ENCODE results near the gene ADAMTS12. TPM values are rescaled to one million over a fixed set of nuclear protein-coding genes. Genes with fewer than 3 reads are reported as not detected.

ADAMTS12 gene
- total and polyA plus RNA-seq, 2 of the 8 experiments (the other 6 are each of a cell fraction or from before 2014, with no cell fraction given) = 6.4 to 12.8 TPM

- Histone ChIP-seq H3K18ac (ENCODE audit: extremely low read depth, low read length) (no peak overlapping the region), H3K4me3 (ENCODE audit: extremely low read depth in 1 of 4, insufficient read depth in 2 of 4, low read depth in 3 of 4, low read length in 4 of 4) (0 out of 8 replicates have a peak overlapping the region, but pooled peaks of 1 of the 4 experiments have one; percentile 2), H3K14ac (ENCODE audit: insufficient read length) (no peak overlapping the region), H2AK5ac (ENCODE audit: low read depth, low read length) (no peak overlapping the region), H4K20me1 (replicated peaks in 1 of 2; ENCODE audit: control insufficient read depth in 1 of 2, insufficient read depth in 2 of 2, low read length in 2 of 2) (no peaks in the 10 kb centered on the region), H3K23ac (ENCODE audit: insufficient read length) (no peak overlapping the region), H2BK120ac (replicated peaks; ENCODE audit: low read depth, low read length) (no peak overlapping the region), H3K56ac (replicated peaks; ENCODE audit: insufficient read length, low read depth, low read length) (no peak overlapping the region), H3K4me1 (replicated peaks in 1 of 4; ENCODE audit: control insufficient read depth in 3 of 4, insufficient read depth in 4 of 4, low read length in 3 of 4) (peaks cover 2 to 15% (median 10%) of the 10 kb centered on the region in 4 experiments; a peak in 5 of 7 replicates), H4K8ac (ENCODE audit: extremely low read depth, insufficient read depth, low read length) (no peak overlapping the region), H3K79me1 (ENCODE audit: low read depth, low read length) (no peaks in the 10 kb centered on the region), H3K23me2 (ENCODE audit: low read depth, low read length) (peaks cover 2% of the 10 kb centered on the region; the same call in 1 of the 2 replicates), H3K27ac (ENCODE audit: low read depth, low read length) (no peak overlapping the region), H3K9ac (replicated peaks in 1 of 4; ENCODE audit: extremely low read depth in 1 of 4, low read depth in 3 of 4, low read length in 3 of 4) (no peak overlapping the region), H2AFZ (ENCODE audit: low read length) (no peak overlapping the region), H4K5ac (ENCODE audit: insufficient read length, low read depth, low read length) (no peak overlapping the region), H3K36me3 (ENCODE audit: control insufficient read depth in 2 of 4, insufficient read depth in 4 of 4, low read length in 3 of 4) (no peaks in the 10 kb centered on the region), H3K79me2 (ENCODE audit: control insufficient read depth in 1 of 2, insufficient read depth in 2 of 2, low read length in 2 of 2) (no peaks in the 10 kb centered on the region), H3K4me2 (ENCODE audit: insufficient read depth in 1 of 2, low read depth in 2 of 2, low read length in 2 of 2) (peak overlapping the region; percentile 8; a peak in 2 of 4 replicates), H2BK20ac (ENCODE audit: low read length) (no peak overlapping the region), H3K9me3 (ENCODE audit: insufficient read depth in 2 of 2, low read depth in 1 of 2, low read length in 1 of 2) (no peaks in the 10 kb centered on the region), H3K27me3 (replicated peaks in 1 of 4; ENCODE audit: control insufficient read depth in 3 of 4, extremely low read depth in 1 of 4, insufficient read depth in 3 of 4, low read length in 3 of 4) (peaks cover 0 to 2% (median 1%) of the 10 kb centered on the region in 4 experiments; a peak in 5 of 7 replicates), H4K91ac (replicated peaks; ENCODE audit: insufficient read length, low read length) (no peak overlapping the region), H2BK5ac (ENCODE audit: low read depth, low read length) (no peak overlapping the region), H3K4ac (replicated peaks; ENCODE audit: insufficient read length, low read depth, low read length) (no peak overlapping the region), H2BK12ac (ENCODE audit: low read depth, low read length) (no peak overlapping the region), H2BK15ac (ENCODE audit: low read length) (no peak overlapping the region)
- FAIRE-seq = peak; percentile 13
- ChIA-PET CTCF (ENCODE audit: partially characterized antibody) (interaction anchor here (0.9 to 2.5 kb wide), 7 partner anchors 21 to 493 kb away, joined by 3 to 10 read pairs (median 3); no protein-coding TSS in a partner anchor), POLR2A (ENCODE audit: partially characterized antibody) (no interaction called here)
- no peak for DNase-seq (ENCODE audit: low read depth in 1 of 2, low spot score in 2 of 2)
- no peak for TF ChIP-seq SIRT6 (IDR thresholded peaks at IDR 0.05; ENCODE audit: low read length)
- 0 out of 2 replicates have a peak, but pooled peaks have one; percentile 25 for TF ChIP-seq TEAD4 (IDR thresholded peaks at IDR 0.05; ENCODE audit: low read depth, low read length)
- peak; percentile 42; the same call in 1 of the 2 replicates for TF ChIP-seq E2F6 (IDR thresholded peaks at IDR 0.05)
- TF ChIP-seq RNF2 (IDR thresholded peaks at IDR 0.05; ENCODE audit: borderline replicate concordance, low read depth, low read length, missing control alignments, poor library complexity, severe bottlenecking) = no peak
- whole genome bisulfite sequencing, 2 experiments (ENCODE audit: extremely low coverage in 1 of 2, insufficient coverage in 1 of 2, insufficient read length in 1 of 2, insufficient replicate concordance in 2 of 2, low coverage in 1 of 2, low lambda C conversion rate in 2 of 2, missing lambda C conversion rate in 1 of 2) = 40% methylated on average over 5 of the region's 5 CpGs; no CpG with 5 or more reads in 1 of the 2 experiments
Observed at GRCh38 chr5:33931136-33931535, 39.3 kb upstream of the ADAMTS12 start.

Data from H1 (cell line).